Activated CD4-positive, alpha-beta T cell treated with anti-CD3 and anti-CD28 coated beads for 24 hours (primary cell): ENCODE measurements around the gene SECISBP2.
A peak's percentile ranks its signal among the peaks of the same experiment; 100 is the strongest.
"Not testable (repeated sequence)": the region's sequence is repeated elsewhere in the genome, so short reads cannot be mapped to it uniquely, and the experiment has no call there.

Experiments
- DNase-seq, 2 donors: peaks; one replicate each; pipeline ENCODE4 v3.0.0-alpha.2; 2020; ENCODE audit warnings: low read depth in 2 of 2

SECISBP2 gene

DNA sequence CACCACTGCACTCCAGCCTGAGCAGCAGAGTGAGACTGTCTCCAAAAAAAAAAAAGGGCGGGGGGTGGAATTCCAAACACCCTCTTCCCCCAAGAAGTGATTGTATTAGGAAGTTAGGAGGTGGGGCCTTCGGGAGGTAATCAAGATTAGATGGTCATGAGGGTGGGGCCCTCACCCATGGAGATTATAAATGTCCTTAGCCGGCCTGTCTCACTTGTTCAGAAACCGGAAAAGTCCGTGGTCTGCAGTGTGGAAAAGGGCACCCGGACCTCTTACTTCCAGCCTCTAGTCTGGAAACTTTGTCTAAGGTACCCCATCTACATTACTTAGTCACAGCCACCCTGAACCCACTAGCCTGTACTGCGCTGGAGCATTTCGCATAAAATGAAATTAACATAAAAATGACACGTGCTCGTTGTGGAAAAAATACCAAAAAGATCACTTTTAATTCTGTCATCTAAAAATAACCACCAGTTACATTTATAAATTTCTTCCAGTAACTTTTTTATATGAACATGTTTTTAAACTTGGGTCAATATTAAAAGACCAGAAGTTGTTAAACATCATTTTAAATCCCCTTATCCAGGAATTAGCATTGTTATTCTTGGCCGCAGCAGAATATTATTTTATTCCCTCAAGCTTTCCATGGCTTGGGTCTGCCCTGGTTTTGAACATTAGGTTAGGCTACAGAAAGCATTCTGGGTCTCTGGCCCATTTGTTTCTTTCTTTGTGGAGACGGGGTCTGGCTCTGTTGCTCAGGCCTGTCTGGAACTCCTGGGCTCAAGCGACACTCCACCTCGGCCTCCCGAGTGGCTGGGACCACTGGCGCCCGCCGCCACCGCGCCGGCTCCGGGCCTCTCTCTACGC is 8.5 kb upstream of the SECISBP2 start:
- DNase-seq = no peak

DNA sequence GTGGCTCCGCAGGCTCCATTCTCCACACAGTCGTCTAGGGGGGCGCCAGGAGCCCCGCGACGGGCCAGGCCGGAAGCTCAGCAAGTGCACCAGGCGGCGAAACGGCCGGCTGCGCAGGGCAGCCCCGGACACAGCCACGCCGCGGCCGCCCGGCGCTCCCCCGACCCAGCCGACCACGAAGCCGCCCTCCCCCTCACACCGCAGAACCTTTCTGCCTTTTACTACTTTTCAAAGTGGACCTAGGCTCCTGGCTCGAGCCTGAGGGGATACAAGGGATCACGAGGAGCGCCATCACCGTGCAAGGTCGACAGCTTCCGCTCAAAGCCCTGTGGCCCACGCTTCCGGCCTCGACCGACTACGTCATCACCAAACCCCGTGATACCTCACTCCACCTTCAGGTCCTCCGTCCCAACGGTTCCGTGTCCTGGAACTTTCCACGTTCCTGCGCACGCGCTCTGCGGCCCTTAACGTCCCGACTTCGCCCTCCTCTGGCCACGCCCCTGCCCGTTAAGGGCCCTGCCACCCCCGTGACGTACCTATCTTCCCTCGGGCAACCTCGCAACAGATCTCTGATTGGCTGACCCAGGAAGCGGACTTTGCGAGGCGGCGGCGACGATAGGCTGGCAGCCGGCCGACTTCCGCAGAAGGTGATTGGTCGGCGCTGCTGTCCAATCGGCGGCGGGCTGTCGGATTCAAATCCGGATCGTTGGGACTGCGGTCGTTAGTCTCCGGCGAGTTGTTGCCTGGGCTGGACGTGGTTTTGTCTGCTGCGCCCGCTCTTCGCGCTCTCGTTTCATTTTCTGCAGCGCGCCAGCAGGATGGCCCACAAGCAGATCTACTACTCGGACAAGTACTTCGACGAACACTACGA is 7.6 kb upstream of the SECISBP2 start, which contains the start of gene CKS2:
CKS2 (plus strand) TSS at position 721 of the 871 bp plus-strand sequence; CDS start at position 819, 98 bp downstream.
- peak; percentile 99 for DNase-seq

DNA sequence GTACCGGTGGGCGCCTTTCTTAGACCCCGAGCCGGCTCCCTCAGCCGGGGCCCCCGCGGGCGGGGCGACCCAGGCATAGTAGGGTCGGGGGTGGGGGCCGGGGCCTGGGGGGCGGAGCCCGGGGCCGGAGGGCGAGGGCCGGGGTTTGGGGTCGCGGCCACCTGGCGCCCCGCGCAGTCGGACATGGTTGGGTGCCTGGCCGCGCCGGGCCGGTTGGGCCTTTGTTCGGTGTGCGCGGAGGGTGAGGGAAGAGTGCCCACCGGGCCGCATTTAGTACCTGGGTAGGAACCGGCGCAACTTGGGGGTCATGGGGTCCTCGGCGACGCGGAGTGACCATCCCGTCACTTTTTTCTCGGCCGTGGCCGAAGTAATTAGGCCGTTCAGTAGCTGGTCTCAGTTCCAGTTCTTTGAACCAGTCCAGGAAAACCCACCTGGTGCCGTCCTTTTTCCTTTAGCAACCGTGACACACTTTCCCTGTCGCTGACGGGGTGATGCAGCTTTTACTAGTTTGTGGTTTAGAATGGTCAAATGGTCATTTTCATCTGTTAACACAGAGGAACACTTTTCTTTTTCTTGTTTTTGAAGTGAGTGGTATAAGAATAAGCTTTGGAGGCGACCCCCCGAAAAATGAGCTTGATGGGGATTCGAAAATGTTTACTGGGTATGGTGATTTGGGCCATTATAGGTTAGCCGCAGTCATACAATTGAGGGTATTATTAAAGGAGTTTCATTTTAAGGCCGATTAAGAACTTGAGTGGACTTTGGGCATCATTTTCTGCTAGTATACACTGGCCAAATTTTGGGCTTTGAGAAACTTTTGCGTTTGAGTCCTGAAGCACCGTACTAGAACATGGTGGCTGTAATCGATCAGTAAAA is 6.7 kb upstream of the SECISBP2 start:
- DNase-seq = no peak

DNA sequence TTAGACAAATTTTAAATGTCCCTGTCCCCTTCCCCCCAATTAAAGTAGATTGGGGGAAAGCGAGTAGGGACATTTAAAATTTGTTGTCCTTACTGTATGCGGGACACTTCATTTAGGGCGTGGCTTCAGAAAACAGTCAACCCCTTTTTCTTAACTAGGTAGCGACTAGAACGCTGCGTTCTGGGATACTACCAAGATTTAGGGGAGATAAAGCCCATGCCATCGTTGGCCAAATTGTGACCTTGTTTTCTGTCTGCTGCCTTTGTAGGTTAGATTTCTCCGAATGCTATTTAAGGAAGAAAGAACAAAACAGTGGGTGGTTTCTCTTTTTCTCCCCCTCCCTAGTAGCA is 6.1 kb upstream of the SECISBP2 start:
- no peak for DNase-seq

DNA sequence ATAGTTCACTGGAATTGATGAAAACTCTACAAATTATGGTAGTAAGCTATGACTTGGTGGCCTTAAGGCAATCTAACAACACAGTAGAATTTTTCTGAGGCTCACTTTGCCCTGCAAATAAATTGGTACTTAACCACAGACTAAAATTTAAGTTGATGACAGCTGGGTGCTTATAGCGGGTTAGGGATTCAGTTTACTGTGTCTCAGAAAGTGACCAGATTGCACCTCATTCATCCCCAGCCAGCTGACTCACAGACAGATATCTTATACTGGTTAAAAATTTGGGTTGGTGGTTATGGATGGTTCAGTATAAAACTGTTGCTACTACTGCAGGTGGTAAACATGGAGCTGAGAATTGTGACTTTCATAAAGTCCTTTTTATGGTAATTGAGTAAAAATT is 4.5 kb upstream of the SECISBP2 start:
- no peak for DNase-seq

DNA sequence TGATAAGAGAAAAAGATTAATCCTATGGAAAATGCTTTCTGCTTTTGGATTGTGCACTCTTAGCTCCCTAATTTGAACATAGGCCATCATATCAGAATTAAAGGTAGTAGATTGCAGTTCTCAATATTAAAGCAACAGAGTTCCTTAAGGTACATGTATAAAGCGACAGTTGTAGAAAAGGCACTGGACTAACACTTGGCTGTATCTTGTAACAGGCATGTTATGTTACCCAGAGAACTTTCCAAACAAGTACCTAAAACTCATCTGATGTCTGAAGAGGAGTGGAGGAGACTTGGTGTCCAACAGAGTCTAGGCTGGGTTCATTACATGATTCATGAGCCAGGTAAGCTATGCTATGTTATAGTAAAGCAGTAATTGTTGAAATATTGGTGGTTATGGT is 3.3 kb upstream of the SECISBP2 start:
- DNase-seq = no peak

DNA sequence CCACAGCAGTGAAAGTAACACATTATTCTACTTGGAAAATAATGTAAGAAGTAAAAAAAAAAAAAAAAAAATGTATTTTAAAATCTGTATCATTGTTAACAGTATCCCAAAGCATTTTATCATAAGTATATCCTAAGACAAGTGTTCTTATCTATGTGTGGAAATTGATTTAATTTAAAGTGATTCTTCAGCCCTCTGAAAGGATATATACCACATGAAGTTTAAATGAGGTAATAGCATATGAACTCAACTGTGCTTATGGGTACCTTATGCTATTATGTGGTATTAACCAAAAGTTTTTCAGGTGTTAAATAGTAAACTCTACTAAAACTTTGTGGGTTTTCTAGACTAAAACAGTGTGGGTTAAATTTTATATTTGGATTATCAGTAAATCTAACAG is 2.8 kb upstream of the SECISBP2 start:
- no peak for DNase-seq

DNA sequence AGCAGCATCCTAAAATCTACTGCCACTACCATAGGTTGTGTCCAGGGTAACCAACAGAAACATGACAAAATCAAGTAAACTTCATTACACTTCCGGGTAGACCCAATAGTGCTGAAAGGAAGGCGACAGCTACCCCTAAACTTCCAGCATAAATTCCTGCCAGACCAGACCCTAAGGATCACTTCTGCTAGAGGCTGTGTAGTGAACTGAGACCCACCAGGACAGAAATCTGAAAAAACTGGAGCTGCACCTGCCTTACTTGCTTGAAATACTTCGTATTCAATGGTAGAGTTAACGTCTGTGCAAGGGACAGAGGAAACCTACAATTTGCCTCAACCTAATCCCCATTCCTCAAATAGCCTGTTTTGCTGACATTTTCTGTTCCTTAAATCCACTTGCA is 1.0 kb upstream of the SECISBP2 start:
- no peak for DNase-seq

DNA sequence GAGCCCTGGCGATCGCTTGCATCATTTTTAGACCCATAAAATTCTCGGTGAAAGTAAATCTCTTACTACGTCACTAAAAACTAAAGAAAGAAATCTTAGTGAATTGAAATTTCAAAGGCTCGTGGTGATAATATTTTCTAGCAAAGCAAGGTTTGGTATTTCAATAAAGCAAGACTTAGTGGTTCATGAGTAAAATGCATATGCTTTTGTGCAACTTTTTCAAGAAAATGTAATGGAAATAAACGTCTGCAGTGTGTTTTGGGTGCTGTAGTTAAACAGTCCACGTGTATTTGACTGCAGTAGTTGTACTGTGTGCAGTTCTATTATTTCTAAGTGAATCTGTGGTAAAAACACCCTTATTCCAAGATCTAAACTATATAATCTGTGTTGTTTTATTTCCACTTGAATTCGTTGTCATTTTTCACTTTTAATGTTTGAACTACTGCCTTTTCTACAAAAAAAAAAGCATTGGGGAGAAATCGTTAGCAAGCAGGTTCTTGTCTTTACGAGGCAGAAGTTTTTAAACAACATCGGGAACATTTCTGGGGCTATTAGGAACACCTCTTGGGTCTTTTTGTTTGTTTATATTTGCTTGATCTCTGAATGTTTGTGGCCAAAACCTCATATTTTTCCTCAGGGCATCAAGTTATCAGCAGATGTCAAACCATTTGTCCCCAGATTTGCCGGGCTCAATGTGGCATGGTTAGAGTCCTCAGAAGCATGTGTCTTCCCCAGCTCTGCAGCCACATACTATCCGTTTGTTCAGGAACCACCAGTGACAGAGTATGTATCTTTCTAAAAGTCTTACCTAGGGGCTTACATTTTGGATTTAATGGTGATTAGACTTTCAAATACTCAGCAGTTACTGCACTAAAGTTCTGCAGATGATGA is 960 bp downstream of the SECISBP2 start:
- DNase-seq = no peak

DNA sequence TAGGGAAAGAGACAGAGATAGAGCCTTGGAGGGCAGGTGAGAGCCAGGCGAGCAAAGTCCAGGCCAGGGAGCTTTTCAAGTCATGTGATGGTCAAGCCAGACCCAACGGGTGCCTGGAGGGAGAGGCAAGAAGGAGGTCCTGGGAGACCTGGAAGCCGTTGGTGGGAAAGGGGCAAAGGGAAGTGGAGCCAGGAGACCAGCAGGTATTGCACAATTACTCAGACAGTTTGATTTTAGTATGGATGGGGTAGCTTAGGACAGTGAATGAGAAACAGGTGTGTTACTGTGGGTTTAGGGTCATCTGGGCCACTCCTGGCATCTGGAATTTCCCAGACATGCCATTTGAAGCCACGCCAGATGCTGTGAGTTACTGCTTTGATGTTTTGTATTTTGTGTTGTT is 5.1 kb downstream of the SECISBP2 start:
- no peak for DNase-seq

DNA sequence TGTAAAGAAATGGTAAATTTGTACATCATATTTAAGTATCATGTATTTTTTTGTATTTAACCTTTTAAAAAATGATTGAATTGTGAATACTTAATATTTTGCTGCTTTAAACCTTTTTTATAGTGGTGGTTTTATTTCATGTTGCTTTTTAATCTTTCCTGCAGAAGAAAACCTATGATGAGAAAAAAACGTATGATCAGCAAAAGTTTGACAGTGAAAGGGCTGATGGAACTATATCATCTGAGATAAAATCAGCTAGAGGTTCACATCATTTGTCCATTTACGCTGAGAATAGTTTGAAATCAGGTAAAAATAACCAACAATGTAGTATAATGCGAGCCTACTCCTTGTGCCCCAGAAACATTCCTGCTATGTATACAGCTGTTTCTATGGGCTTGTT is 7.4 kb downstream of the SECISBP2 start:
- DNase-seq = no peak

DNA sequence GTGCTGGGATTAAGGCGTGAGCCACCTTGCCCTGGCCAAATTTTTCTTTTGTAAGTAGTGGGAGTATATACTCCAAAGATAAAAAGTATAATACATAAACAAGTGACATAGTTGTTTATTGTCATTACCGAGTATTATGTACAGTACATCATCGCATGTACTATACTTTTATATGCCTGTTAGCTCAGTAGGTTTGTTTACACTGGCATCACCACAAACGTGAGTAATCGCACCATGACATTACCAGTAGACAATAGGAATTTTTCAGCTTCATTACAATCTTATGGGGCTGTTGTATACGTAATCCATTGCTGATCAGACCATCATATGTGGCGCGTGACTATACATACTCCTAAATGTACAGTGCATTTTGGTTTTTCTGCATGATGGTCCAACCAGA is 9.8 kb downstream of the SECISBP2 start:
- DNase-seq = no peak

DNA sequence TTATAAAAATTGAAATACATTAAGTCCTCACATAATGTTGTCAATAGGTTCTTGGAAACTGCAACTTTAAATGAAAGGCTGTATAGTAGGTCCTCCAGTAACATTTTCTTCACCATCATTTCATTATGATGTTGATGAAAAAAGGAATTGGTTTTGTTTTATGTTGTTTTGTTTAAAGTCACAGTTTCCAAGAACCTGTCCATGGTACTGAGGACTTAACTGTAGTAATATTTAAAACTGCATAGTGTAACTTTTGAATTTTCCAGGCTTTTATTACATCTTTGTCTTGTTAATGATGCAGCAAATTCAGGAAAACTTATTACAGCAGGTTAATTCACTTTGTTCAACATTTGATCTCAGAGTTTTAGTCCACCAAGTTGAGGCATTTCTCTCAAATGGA is 11.6 kb downstream of the SECISBP2 start:
- DNase-seq = no peak

DNA sequence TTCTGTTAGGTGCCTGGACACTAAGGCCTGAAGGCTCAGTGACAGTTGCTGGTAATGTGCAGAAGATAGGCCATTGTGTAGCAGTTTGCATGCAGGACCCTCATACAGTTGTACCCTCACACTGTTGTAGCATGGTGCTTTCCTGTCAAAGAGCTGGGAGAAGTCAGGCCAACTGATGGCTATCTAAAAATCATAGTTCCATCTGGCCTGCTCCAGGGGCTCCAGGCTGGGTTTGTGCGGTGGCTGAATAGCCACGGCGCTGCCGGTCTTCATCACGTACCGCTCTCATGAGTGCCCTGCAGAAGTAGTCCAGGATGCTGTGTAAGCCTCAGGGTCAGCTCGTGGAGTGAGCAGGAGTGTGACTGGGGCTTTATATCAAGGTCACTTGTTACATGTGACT is 12.2 kb downstream of the SECISBP2 start:
- DNase-seq = no peak

DNA sequence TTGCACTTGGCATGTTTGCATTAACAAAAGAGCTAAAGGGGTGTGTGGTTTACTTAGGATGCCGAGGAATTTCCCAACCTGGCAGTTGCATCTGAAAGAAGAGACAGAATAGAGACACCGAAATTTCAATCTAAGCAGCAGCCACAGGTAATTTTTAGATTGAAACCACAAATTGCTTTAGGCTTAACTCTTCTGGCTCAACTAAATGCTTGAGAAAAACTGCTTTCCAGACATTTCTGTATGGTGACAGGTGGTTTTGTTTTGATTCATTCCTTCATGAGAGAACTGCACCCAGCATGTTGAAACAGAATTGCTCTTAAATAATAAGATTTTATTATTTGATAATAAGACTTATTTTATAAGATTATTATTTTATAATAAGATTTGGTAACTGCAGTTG is 21.5 kb downstream of the SECISBP2 start:
- no peak for DNase-seq

DNA sequence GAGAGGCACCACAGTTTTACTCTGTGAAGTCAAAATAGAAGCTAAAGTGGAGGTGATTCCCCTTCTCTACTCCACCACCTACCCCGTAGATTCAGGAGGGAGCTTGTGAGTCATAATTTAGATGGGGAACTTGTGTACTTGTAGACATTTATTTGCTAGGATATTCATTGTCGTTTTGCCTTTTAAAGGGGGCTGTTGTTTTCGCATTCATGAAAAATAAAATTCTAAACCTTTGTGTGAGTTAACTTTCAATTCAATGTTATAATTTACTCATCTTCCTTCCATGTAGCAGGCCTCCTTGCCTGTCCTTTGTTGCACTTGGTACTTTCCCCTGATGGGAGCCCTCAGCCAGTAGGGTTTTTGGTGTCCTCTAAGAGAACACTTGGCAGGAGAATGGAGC is 22.0 kb downstream of the SECISBP2 start:
- no peak for DNase-seq

DNA sequence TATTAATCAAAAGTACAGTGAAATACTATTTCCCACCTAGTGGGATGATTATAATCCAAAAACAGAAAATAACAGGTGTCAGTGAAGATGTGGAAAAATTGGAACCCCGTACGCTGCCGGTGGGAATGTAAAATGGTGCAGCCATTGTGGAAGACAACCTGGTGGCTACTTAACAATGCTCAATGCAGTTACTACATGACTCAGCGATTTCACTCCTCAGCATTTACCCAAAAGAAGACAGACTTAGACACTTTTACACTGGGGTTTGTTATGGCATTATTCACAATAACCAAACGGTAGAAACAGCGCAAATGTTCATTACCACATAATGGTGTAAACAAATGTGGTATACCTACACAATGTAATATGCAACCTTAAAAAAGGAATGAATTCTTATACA is 23.9 kb downstream of the SECISBP2 start:
- no peak for DNase-seq

DNA sequence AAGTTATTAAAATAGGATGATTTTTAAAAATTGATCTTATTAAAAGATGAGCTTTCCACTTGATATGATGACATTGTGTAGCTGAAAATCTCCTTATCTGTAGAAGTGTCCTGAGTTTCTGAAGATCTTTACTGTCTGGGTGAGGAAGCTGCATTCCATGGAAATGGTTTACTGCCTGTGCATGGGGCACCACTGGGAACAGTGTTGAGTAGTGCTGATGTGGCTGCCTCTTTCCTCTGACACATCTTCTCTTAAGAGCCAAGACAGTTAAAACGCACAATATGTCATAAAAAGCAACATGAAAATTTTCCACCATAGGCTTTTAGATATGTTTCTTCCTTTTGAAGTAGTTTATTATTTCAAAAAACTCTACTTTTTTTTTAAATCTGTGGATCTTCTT is 24.6 kb downstream of the SECISBP2 start:
- no peak for DNase-seq

DNA sequence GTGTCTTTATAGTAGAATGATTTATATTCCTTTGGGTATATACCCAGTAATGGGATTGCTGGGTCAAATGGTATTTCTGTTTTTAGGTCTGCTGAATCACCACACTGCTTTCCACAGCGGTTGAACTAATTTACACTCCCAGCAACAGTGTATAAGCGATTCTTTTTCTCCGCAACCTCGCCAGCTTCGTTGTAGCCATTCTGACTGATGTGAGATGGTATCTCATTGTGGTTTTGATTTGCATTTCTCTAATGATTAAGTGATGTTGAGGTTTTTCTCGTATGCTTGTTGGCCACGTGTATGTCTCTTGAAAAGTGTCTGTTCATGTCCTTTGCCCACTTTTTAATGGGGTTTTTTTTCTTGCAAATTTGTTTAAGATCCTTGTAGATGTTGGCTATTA is 25.5 kb downstream of the SECISBP2 start:
- not testable (repeated sequence) for DNase-seq

DNA sequence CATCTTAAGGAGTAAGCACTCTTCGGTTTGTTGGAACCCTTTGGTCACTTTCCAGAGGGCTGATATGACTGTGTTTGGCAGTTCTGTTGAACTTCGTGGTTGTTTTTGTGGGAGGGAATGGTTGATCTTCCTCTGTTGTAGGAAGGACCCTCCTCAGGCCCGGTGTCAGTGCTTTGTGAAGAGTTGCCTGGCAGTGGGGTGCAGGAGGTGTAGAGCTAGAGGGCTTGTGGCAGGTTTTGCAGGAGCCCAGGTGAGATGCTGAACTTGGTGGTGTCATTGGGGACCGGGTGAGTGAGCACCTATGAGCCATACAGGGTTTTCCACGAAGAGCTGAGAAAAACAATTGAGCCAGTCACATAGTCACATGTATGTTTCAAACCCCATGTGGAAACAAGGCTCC is 27.2 kb downstream of the SECISBP2 start:
- DNase-seq = no peak

DNA sequence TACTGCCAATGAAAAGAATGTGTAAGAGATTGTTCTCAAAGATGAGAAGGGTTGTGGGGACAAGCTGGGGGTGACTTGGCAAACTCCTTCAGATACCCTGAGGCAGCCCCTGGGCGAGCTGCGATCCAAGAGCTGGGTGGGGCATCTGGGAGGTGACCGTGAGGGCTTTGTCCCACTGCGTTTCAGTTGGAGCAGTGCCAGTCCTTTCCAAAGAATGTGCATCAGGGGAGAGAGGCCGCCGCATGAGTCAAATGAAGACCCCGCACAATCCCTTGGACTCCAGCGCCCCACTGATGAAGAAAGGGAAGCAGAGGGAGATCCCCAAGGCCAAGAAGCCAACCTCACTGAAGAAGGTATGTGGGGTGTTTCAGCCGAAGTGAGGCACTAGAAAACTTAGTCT is 28.4 kb downstream of the SECISBP2 start:
- DNase-seq = no peak
